HEK293 (cell line): ENCODE measurements around the gene LEMD1.

Source experiments
- CTCF ChIA-PET: fragments of 350-600 bp; formaldehyde crosslinking; extraction: SDS; loops from one replicate; lab custom pipeline; 2021; ENCODE audit warnings: antibody characterized with exemption; lab: Yijun Ruan, JAX
- POLR2A ChIA-PET: fragments of 300-600 bp; formaldehyde crosslinking; extraction: SDS; loops from one replicate; lab custom pipeline; 2020; ENCODE audit warnings: antibody characterized with exemption, inconsistent platforms; lab: Yijun Ruan, JAX
- H3K27ac ChIP-seq: fragments of 200-500 bp; sonication (Bioruptor generic); 2 replicates; pipeline ENCODE4 v1.5.1; 2014; ENCODE audit warnings: low read depth, low read length, control low read depth, inconsistent platforms; ENCODE audit errors: extremely low read depth
- H3K36me3 ChIP-seq, 2 experiments: fragments of 200-500 bp in 1 of 2; sonication (Bioruptor generic) in 1 of 2; 1 replicate in 1 of 2; 2 replicates in 1 of 2; pipeline ENCODE4 v1.5.1; 2014 to 2017; ENCODE audit warnings: inconsistent platforms in 2 of 2, low read length in 2 of 2; ENCODE audit not compliant: control insufficient read depth in 2 of 2, insufficient read depth in 1 of 2
- H3K4me1 ChIP-seq: fragments of 200-500 bp; sonication (Bioruptor generic); 2 replicates; pipeline ENCODE4 v1.5.1; 2014; ENCODE audit warnings: mild to moderate bottlenecking, low read length, inconsistent platforms; ENCODE audit not compliant: control insufficient read depth, insufficient read depth
- H3K4me3 ChIP-seq: 2 replicates; pipeline ENCODE4 v1.5.1; 2011; ENCODE audit warnings: low read depth, mild to moderate bottlenecking, control low read depth, low read length, moderate library complexity
- H3K9me3 ChIP-seq: fragments of 200-500 bp; sonication (Bioruptor generic); 2 replicates; pipeline ENCODE4 v1.5.1; 2014; ENCODE audit warnings: low read depth, low read length, inconsistent platforms; ENCODE audit not compliant: control insufficient read depth, insufficient read depth
- CTCF ChIP-seq: fragments of 450-650 bp; formaldehyde crosslinking; IDR thresholded peaks from 2 replicates; pipeline ENCODE4 v1.5.1; 2016; ENCODE audit warnings: missing biosample characterization, missing genetic modification characterization
- GLI2 ChIP-seq: fragments of 450-650 bp; formaldehyde crosslinking; IDR thresholded peaks from 2 replicates; pipeline ENCODE4; 2017; ENCODE audit warnings: missing biosample characterization, missing genetic modification characterization, low read depth, borderline replicate concordance
- HIC1 ChIP-seq: fragments of 450-650 bp; formaldehyde crosslinking; IDR thresholded peaks from 2 replicates; pipeline ENCODE4 v1.5.1; 2016; ENCODE audit warnings: missing biosample characterization, missing genetic modification characterization
- HOXA7 ChIP-seq: sonication (generic); formaldehyde crosslinking; IDR thresholded peaks from 2 replicates; pipeline ENCODE4 v1.8.1; 2022; ENCODE audit warnings: missing genetic modification reagents, borderline replicate concordance
- KLF17 ChIP-seq: fragments of 450-650 bp; formaldehyde crosslinking; IDR thresholded peaks from 2 replicates; pipeline ENCODE4 v1.5.1; 2016; ENCODE audit warnings: missing biosample characterization, missing genetic modification characterization
- KLF8 ChIP-seq: fragments of 450-650 bp; formaldehyde crosslinking; IDR thresholded peaks from 2 replicates; pipeline ENCODE4 v1.5.1; 2016; ENCODE audit warnings: missing biosample characterization, missing genetic modification characterization
- PATZ1 ChIP-seq: fragments of 450-650 bp; formaldehyde crosslinking; IDR thresholded peaks from 2 replicates; pipeline ENCODE4 v1.5.1; 2016; ENCODE audit warnings: missing biosample characterization, missing genetic modification characterization
- TSHZ1 ChIP-seq: fragments of 450-650 bp; formaldehyde crosslinking; IDR thresholded peaks from 2 replicates; pipeline ENCODE4 v1.5.1; 2016; ENCODE audit warnings: missing biosample characterization, missing genetic modification characterization, borderline replicate concordance
- WT1 ChIP-seq: fragments of 450-650 bp; formaldehyde crosslinking; IDR thresholded peaks from 2 replicates; pipeline ENCODE4 v1.5.1; 2016; ENCODE audit warnings: missing biosample characterization, missing genetic modification characterization
- YY2 ChIP-seq: fragments of 450-650 bp; formaldehyde crosslinking; IDR thresholded peaks from 2 replicates; pipeline ENCODE4 v1.5.1; 2016; ENCODE audit warnings: missing biosample characterization, missing genetic modification characterization
- ZNF146 ChIP-seq: fragments of 450-650 bp; formaldehyde crosslinking; IDR thresholded peaks from 2 replicates; pipeline ENCODE4 v1.5.1; 2016; ENCODE audit warnings: missing biosample characterization, missing genetic modification characterization
- ZNF23 ChIP-seq: fragments of 450-650 bp; formaldehyde crosslinking; IDR thresholded peaks from 2 replicates; pipeline ENCODE4 v1.5.1; 2016; ENCODE audit warnings: missing biosample characterization, missing genetic modification characterization, borderline replicate concordance
- ZNF391 ChIP-seq: fragments of 450-650 bp; formaldehyde crosslinking; IDR thresholded peaks from 2 replicates; pipeline ENCODE4 v1.5.1; 2016; ENCODE audit warnings: low read depth, missing biosample characterization, missing genetic modification characterization, borderline replicate concordance
- ZNF629 ChIP-seq: fragments of 450-650 bp; formaldehyde crosslinking; IDR thresholded peaks from 2 replicates; pipeline ENCODE4 v1.5.1; 2017; ENCODE audit warnings: missing biosample characterization, missing genetic modification characterization
- ZNF664 ChIP-seq: fragments of 450-650 bp; formaldehyde crosslinking; IDR thresholded peaks from 2 replicates; pipeline ENCODE4 v1.5.1; 2016; ENCODE audit warnings: missing biosample characterization, missing genetic modification characterization
- TF ChIP-seq, protein P1 (sequence below): fragments of 450-650 bp; formaldehyde crosslinking; IDR thresholded peaks from 2 replicates; pipeline ENCODE4 v1.5.1; 2016; ENCODE audit warnings: missing biosample characterization, missing genetic modification characterization

Gene LEMD1

DNA sequence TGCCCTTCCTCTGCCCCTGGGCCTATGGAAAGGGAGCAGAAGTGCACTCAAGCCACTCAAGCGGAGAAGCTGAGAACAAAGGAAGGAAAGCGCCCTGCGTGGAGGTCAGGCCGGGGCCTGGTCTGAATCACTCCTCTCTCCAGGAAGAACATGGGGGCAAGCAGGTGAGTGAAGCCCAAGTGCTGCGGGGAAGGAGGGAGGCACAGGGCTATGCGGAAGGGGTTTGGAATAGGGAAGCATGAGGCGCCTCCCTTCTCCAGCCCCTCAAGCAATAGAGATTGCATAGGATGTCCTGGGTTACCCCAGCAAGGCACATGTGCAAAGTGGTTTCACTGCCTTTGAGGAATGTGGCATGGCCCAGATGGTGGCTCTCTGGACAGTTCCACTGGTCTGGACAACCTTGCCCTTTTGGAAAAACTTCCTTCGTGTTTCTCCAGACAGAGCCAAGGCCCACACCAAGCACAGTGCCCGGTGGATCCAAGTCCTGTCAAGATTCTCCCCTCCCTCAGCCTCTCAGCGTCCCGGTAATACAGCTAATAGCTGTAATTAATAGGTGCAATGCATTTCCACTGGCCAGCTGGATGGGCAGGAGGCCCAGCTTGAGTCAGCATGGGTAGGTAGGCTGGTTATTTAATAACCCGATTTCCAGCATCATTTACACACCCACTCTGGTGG lies 20.3 kb upstream of the LEMD1 start:
- peaks cover 3% of the 10 kb centered on the region; the same call in 1 of the 2 replicates for H3K4me1 ChIP-seq
- no peak overlapping the region for H3K27ac ChIP-seq
- no peaks in the 10 kb centered on the region for H3K36me3 ChIP-seq
- ChIA-PET CTCF (interaction anchor here (0.6 to 4.3 kb wide), 5 partner anchors 11 to 751 kb away, joined by 3 to 32 read pairs (median 4); no protein-coding TSS in a partner anchor), POLR2A (no interaction called here)
- TF ChIP-seq HIC1 (tag by site-specific recombination), result no peak
- TF ChIP-seq, protein P1, sequence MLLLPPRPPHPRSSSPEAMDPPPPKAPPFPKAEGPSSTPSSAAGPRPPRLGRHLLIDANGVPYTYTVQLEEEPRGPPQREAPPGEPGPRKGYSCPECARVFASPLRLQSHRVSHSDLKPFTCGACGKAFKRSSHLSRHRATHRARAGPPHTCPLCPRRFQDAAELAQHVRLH (tag by site-specific recombination), result no peak
- TF ChIP-seq TSHZ1 (tag by site-specific recombination), result no peak
- no peak for TF ChIP-seq PATZ1
- no peak for TF ChIP-seq KLF17 (tag by site-specific recombination)
- H3K4me3 ChIP-seq, result no peak overlapping the region
- H3K9me3 ChIP-seq, result no peaks in the 10 kb centered on the region

GRCh38 chr1:205441716-205442050 lies 19.8 kb upstream of the LEMD1 start:
- peaks cover 3% of the 10 kb centered on the region; the same call in 1 of the 2 replicates for H3K4me1 ChIP-seq
- H3K36me3 ChIP-seq, result no peaks in the 10 kb centered on the region
- CTCF ChIA-PET, result interaction anchor here (0.6 to 4.3 kb wide), 10 partner anchors 8 to 750 kb away, joined by 3 to 48 read pairs (median 4); no protein-coding TSS in a partner anchor
- POLR2A ChIA-PET, result interaction anchor here (0.8 to 1.8 kb wide), 2 partner anchors 8 to 11 kb away, joined by 3 to 10 read pairs; no protein-coding TSS in a partner anchor
- no peak overlapping the region for H3K27ac ChIP-seq
- TF ChIP-seq ZNF391 (no peak), ZNF664 (tag by site-specific recombination) (peak; percentile 20; the same call in 1 of the 2 replicates)
- no peak overlapping the region for H3K4me3 ChIP-seq
- H3K9me3 ChIP-seq, result no peaks in the 10 kb centered on the region

DNA sequence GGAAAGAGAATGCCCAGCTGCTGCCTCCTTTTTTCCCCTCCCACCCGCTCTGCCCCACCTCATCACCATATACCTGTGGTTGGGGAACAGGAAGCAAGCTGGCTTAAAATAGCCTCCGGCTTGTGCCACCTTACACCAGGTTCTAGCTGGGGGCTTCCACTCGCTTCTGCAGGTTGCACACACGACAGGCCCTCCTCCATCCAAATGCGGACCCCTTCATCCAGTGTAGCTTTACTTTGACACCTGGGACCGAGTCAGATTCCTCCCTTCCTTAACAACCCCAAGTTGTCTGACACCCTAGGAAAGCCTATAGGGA lies 19.4 kb upstream of the LEMD1 start:
- CTCF ChIA-PET, result interaction anchor here (0.6 to 4.3 kb wide), 9 partner anchors 8 to 87 kb away, joined by 3 to 48 read pairs (median 5); no protein-coding TSS in a partner anchor
- no peak overlapping the region for H3K27ac ChIP-seq
- no peak overlapping the region for H3K4me3 ChIP-seq
- H3K9me3 ChIP-seq, result no peaks in the 10 kb centered on the region
- no peaks in the 10 kb centered on the region for H3K36me3 ChIP-seq
- peaks cover 3% of the 10 kb centered on the region; the same call in 1 of the 2 replicates for H3K4me1 ChIP-seq
- POLR2A ChIA-PET, result interaction anchor here (0.8 to 1.8 kb wide), 2 partner anchors 8 to 10 kb away, joined by 3 to 10 read pairs; no protein-coding TSS in a partner anchor
- TF ChIP-seq WT1 (tag by site-specific recombination) (peak; percentile 82), KLF8 (tag by site-specific recombination) (no peak), ZNF629 (tag by site-specific recombination) (0 out of 2 replicates have a peak, but pooled peaks have one; percentile 39), CTCF (tag by site-specific recombination) (no peak), HOXA7 (CRISPR knock-in tag) (no peak), YY2 (tag by site-specific recombination) (no peak), ZNF146 (tag by site-specific recombination) (no peak), GLI2 (tag by site-specific recombination) (no peak), ZNF23 (tag by site-specific recombination) (no peak)
